Endothelial cell of umbilical vein (primary cell): Measurements from ENCODE around the gene GPR150. TPM values are rescaled to one million over a fixed set of nuclear protein-coding genes. Genes with fewer than 3 reads are reported as not detected.

Source experiments
- BruUV-seq: library from RNA; stranded (reverse); fragments of 400-500 nt; replicated peaks from 2 replicates; lab custom pipeline; 2021; lab: Mats Ljungman, UMichigan
- CTCF ChIA-PET: fragments of 300-600, 350-600 bp; sonication (Branson Sonifier 250); formaldehyde crosslinking; loops from one replicate; lab custom pipeline; 2021; ENCODE audit warnings: antibody characterized with exemption, inconsistent platforms; lab: Charles Lee
- POLR2A ChIA-PET: fragments of 300-600, 350-600 bp; sonication (Branson Sonifier 250); formaldehyde crosslinking; loops from one replicate; lab custom pipeline; 2021; ENCODE audit warnings: antibody characterized with exemption, inconsistent platforms; lab: Charles Lee
- DNase-seq: peaks from one replicate; pipeline ENCODE4 v3.0.0-alpha.2; 2011; ENCODE audit warnings: low read depth, low spot score
- FAIRE-seq: peaks from 2 replicates; lab custom pipeline; 2011; peaks lifted over from hg19 to GRCh38; lab: Jason Lieb, UNC
- H2AFZ ChIP-seq: 2 replicates; pipeline ENCODE4 v1.6.0; 2012; ENCODE audit warnings: low read depth, low read length, control low read depth, inconsistent platforms
- H3K27ac ChIP-seq: 2 replicates; pipeline ENCODE4 v1.5.1; 2011; ENCODE audit warnings: low read depth, mild to moderate bottlenecking, control low read depth, low read length, moderate library complexity; ENCODE audit not compliant: insufficient read depth
- H3K27me3 ChIP-seq, 2 experiments: 2 replicates each; pipeline versions ENCODE4 v1.6.0 to v1.6.1; 2011; ENCODE audit warnings: low read length in 2 of 2, mixed read lengths in 1 of 2; ENCODE audit not compliant: control insufficient read depth in 2 of 2, insufficient read depth in 2 of 2
- H3K36me3 ChIP-seq, 2 experiments: 2 replicates in 1 of 2; 3 replicates in 1 of 2; pipeline ENCODE4 v1.5.1; 2011; ENCODE audit warnings: low read length in 2 of 2, mild to moderate bottlenecking in 1 of 2, moderate library complexity in 1 of 2; ENCODE audit not compliant: control insufficient read depth in 2 of 2, insufficient read depth in 2 of 2; ENCODE audit errors: extremely low read depth in 1 of 2
- H3K4me1 ChIP-seq: 3 replicates; pipeline ENCODE4 v1.5.1; 2011; ENCODE audit warnings: mild to moderate bottlenecking, low read length; ENCODE audit not compliant: control insufficient read depth, insufficient read depth; ENCODE audit errors: extremely low read depth
- H3K4me2 ChIP-seq: 2 replicates; pipeline ENCODE4 v1.6.1; 2011; ENCODE audit warnings: low read length, control low read depth, mixed read lengths; ENCODE audit not compliant: insufficient read depth
- H3K4me3 ChIP-seq, 3 experiments: fragments of 200-600 bp in 1 of 3; sonication (generic), shearing (Covaris generic) in 1 of 3; replicated peaks in 1 of 3; 2 replicates each; pipeline ENCODE4 v1.5.1; 2011 to 2016; ENCODE audit warnings: control low read depth in 3 of 3, low read length in 3 of 3, mild to moderate bottlenecking in 2 of 3, inconsistent platforms in 1 of 3, low read depth in 1 of 3, moderate library complexity in 1 of 3; ENCODE audit not compliant: insufficient read depth in 1 of 3
- H3K79me2 ChIP-seq: 2 replicates; pipeline ENCODE4 v1.6.0; 2012; ENCODE audit warnings: low read length, inconsistent platforms; ENCODE audit not compliant: control insufficient read depth, insufficient read depth
- H3K9ac ChIP-seq: replicated peaks from 2 replicates; pipeline ENCODE3; 2011; ENCODE audit warnings: low read length, control low read depth; ENCODE audit not compliant: insufficient read depth; ENCODE audit errors: extremely low read depth
- H3K9me1 ChIP-seq: replicated peaks from 3 replicates; pipeline ENCODE4 v1.6.0; 2011; ENCODE audit warnings: mild to moderate bottlenecking, low read length; ENCODE audit not compliant: control insufficient read depth, insufficient read depth; ENCODE audit errors: extremely low read depth
- H3K9me3 ChIP-seq: replicated peaks from 2 replicates; pipeline ENCODE4 v1.5.1; 2012; ENCODE audit warnings: low read length, inconsistent platforms; ENCODE audit not compliant: control insufficient read depth, insufficient read depth
- H4K20me1 ChIP-seq: replicated peaks from 2 replicates; pipeline ENCODE3; 2011; ENCODE audit warnings: mild to moderate bottlenecking, low read length; ENCODE audit not compliant: control insufficient read depth, insufficient read depth; ENCODE audit errors: extremely low read depth
- CTCF ChIP-seq, 2 donors: IDR thresholded peaks; 1 replicate in 1 of 2; 2 replicates in 1 of 2; pipeline ENCODE4 v1.5.1; 2011; ENCODE audit warnings: low read length in 2 of 2, mild to moderate bottlenecking in 2 of 2, moderate library complexity in 2 of 2, control low read depth in 1 of 2, inconsistent platforms in 1 of 2, low read depth in 1 of 2; ENCODE audit not compliant: insufficient read depth in 1 of 2; ENCODE audit errors: extremely low read depth in 1 of 2
- EZH2 ChIP-seq: IDR thresholded peaks from 2 replicates; pipeline ENCODE4 v1.6.1; 2012; ENCODE audit warnings: borderline replicate concordance, low read depth, mild to moderate bottlenecking, moderate library complexity, low read length, inconsistent platforms; ENCODE audit not compliant: severe bottlenecking
- FOS ChIP-seq: IDR thresholded peaks from 2 replicates; pipeline ENCODE4 v1.6.1; 2011; ENCODE audit warnings: mild to moderate bottlenecking, low read length, moderate library complexity, borderline replicate concordance; ENCODE audit not compliant: insufficient read depth
- GATA2 ChIP-seq: IDR thresholded peaks from 2 replicates; pipeline ENCODE4 v1.7.0; 2011; ENCODE audit warnings: low read depth, mild to moderate bottlenecking, moderate library complexity, mixed read lengths, low read length; ENCODE audit not compliant: insufficient read length, insufficient read depth
- JUN ChIP-seq: IDR thresholded peaks from 2 replicates; pipeline ENCODE4 v1.6.1; 2011; ENCODE audit warnings: borderline replicate concordance, low read depth; ENCODE audit not compliant: insufficient read length, insufficient read depth
- MAX ChIP-seq: IDR thresholded peaks from 2 replicates; pipeline ENCODE4 v1.6.1; 2011; ENCODE audit not compliant: insufficient read depth, insufficient read length
- MYC ChIP-seq: IDR thresholded peaks from one replicate; pipeline ENCODE4 v1.6.1; 2011; ENCODE audit warnings: mild to moderate bottlenecking, low read depth, low read length
- POLR2A ChIP-seq: IDR thresholded peaks from 2 replicates; pipeline ENCODE4 v1.6.1; 2012; ENCODE audit warnings: low read depth, mild to moderate bottlenecking, control low read depth, low read length
- POLR2AphosphoS5 ChIP-seq: IDR thresholded peaks from 2 replicates; pipeline ENCODE4 v1.6.1; 2012; ENCODE audit warnings: low read depth, mild to moderate bottlenecking, control low read depth, low read length, moderate library complexity; ENCODE audit not compliant: insufficient read depth
- dilution Hi-C: fragments of 300-500 bp; cut with MboI; formaldehyde crosslinking; loops from one replicate; pipeline ENCODE4 v1.15.0; 2019; ENCODE audit warnings: low sequenced_read_pairs; ENCODE audit not compliant: extremely low pct_ligation_motif_present
- intact Hi-C: fragments of 100-400 bp; cut with micrococcal nuclease; formaldehyde crosslinking; loops from one replicate; pipeline ENCODE4 v1.10.0; 2022
- polyA plus RNA-seq, 4 experiments: library from polyadenylated mRNA; depleted of rRNA in 3 of 4; stranded (reverse) in 3 of 4; unstranded in 1 of 4; fragments of >200 nt; gene quantifications; 2 replicates each; pipeline versions ENCODE4 v1.2.1 to v1.2.3, GENCODE V29; 2011 to 2012; ENCODE audit warnings: missing spikeins in 1 of 4
- total RNA-seq: library from RNA; stranded (reverse); gene quantifications from 2 replicates; pipeline ENCODE4 v1.2.3, GENCODE V29; 2021

The GPR150 gene
- total and polyA plus RNA-seq, 2 donors (not counting 3 experiments of a cell fraction or from before 2014, with no cell fraction given): 0.28 to 0.31 TPM

- no peak for DNase-seq
- H3K4me2 ChIP-seq: no peak overlapping the region
- TF ChIP-seq POLR2AphosphoS5: no peak
- TF ChIP-seq CTCF (IDR thresholded peaks at IDR 0.05; ENCODE audit: extremely low read depth in 1 of 2, insufficient read depth in 1 of 2, low read depth in 1 of 2, low read length in 2 of 2): no peak
- TF ChIP-seq MAX: no peak
- TF ChIP-seq POLR2A: no peak
- TF ChIP-seq EZH2: no peak
- no peak for TF ChIP-seq FOS
- TF ChIP-seq GATA2: no peak
- TF ChIP-seq JUN: no peak
- no peak for TF ChIP-seq MYC
- H3K9ac ChIP-seq: no peak overlapping the region
- FAIRE-seq: no peak
- H3K27ac ChIP-seq: no peak overlapping the region
- no peaks in the 10 kb centered on the region for H3K9me1 ChIP-seq
- no peaks in the 10 kb centered on the region for H3K79me2 ChIP-seq
- no TSS peak for BruUV-seq
- H3K27me3 ChIP-seq: no peaks in the 10 kb centered on the region
- H2AFZ ChIP-seq: no peak overlapping the region
- POLR2A ChIA-PET: no interaction called here
- H4K20me1 ChIP-seq: no peaks in the 10 kb centered on the region
- CTCF ChIA-PET: no interaction called here
- H3K4me3 ChIP-seq: no peak overlapping the region
- peaks cover 6% of the 10 kb centered on the region for H3K4me1 ChIP-seq
- dilution Hi-C loops: loop anchor here (25.0 kb wide), 1 partner anchor 211 kb away; no protein-coding TSS in a partner anchor
- intact Hi-C loops: no loop called here
- no peaks in the 10 kb centered on the region for H3K9me3 ChIP-seq
- H3K36me3 ChIP-seq: no peaks in the 10 kb centered on the region
These were observed 6.8 kb downstream of the GPR150 start for GRCh38 chr5:95626701-95627100.
